ENCODE measurements around the gene SPNS2. TPM values are rescaled to one million over a fixed set of nuclear protein-coding genes. Genes with fewer than 3 reads are reported as not detected.
A peak's percentile ranks its signal among the peaks of the same experiment; 100 is the strongest.

SPNS2 gene
- total RNA-seq, 1 experiment from 2014 or later, result not detected

DNA sequence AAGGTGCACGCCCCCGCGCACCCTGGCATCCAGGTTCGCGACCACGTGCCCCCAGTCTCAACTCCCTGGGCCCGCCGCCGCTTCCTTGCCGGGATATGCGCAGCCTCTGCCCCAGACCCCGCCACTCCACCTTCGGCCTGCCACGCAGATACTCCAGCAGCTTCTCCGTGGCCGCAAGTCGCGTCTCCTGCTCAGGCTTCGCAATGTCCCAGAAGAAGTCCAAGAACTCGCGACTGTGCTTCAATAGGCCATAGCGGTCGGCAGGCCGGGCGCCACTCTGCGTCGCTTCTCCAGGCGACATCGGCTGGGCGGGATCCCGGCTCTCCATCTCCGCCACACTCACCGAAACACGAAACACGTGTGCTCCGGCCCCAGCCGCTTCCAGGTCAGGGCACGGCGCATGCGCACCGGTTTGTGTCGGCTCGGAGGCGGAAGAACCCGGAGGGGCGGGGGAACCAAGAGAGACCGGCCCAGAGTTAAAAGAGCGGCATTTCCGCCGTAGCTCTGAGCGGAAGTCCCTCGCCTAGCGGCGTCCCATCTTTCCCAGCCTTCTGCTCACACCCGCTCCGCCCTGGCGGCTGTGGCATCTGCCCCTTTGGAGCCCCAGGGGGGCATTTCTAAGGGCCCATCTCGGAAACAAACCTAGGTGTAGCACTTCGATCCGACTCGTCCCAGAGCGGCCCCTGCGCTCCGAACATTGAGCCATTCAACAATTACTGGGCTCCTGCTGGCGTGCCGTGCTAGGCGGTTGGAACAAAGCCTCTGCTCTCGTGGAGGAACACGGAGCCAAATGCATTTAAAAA is 56.5 kb downstream of the SPNS2 start, which contains the start of gene MYBBP1A:
Gene MYBBP1A, minus strand, starts transcription at position 388 of the 803 bp plus-strand sequence. Its CDS starts 60 bp downstream, at position 328.
- DNase-seq (ENCODE audit: unreplicated experiment), result peak; percentile 95
- no peaks in the 10 kb centered on the region for H3K9me3 Mint-ChIP-seq (ENCODE audit: unreplicated experiment)
- H3K4me1 Mint-ChIP-seq (ENCODE audit: insufficient read depth, unreplicated experiment), result peaks cover 9% of the 10 kb centered on the region
- BruUV-seq (replicated peaks), result TSS peak; percentile 36
- H3K27ac Mint-ChIP-seq (ENCODE audit: low read depth, unreplicated experiment), result peak within 1 kb of the TSS; percentile 75
- peaks cover 43% of the 10 kb centered on the region for H3K36me3 Mint-ChIP-seq (ENCODE audit: insufficient read depth, unreplicated experiment)
- TF ChIP-seq, protein P1, sequence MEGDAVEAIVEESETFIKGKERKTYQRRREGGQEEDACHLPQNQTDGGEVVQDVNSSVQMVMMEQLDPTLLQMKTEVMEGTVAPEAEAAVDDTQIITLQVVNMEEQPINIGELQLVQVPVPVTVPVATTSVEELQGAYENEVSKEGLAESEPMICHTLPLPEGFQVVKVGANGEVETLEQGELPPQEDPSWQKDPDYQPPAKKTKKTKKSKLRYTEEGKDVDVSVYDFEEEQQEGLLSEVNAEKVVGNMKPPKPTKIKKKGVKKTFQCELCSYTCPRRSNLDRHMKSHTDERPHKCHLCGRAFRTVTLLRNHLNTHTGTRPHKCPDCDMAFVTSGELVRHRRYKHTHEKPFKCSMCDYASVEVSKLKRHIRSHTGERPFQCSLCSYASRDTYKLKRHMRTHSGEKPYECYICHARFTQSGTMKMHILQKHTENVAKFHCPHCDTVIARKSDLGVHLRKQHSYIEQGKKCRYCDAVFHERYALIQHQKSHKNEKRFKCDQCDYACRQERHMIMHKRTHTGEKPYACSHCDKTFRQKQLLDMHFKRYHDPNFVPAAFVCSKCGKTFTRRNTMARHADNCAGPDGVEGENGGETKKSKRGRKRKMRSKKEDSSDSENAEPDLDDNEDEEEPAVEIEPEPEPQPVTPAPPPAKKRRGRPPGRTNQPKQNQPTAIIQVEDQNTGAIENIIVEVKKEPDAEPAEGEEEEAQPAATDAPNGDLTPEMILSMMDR (IDR thresholded peaks at IDR 0.05; ENCODE audit: unreplicated experiment), result no peak
- ChIA-PET CTCF (interaction anchor here (0.6 to 3.9 kb wide), 6 partner anchors 10 to 345 kb away, joined by 3 to 23 read pairs (median 3); no protein-coding TSS in a partner anchor), POLR2A (interaction anchor here (0.6 to 2.0 kb wide), 10 partner anchors 7 to 772 kb away, joined by 3 to 15 read pairs (median 4); no protein-coding TSS in a partner anchor)
- intact Hi-C loops (cut with micrococcal nuclease), result no loop called here
- H3K4me3 Mint-ChIP-seq (ENCODE audit: unreplicated experiment), result peak within 1 kb of the TSS; percentile 80
- no peaks in the 10 kb centered on the region for H3K27me3 Mint-ChIP-seq (ENCODE audit: insufficient read depth, unreplicated experiment)

DNA sequence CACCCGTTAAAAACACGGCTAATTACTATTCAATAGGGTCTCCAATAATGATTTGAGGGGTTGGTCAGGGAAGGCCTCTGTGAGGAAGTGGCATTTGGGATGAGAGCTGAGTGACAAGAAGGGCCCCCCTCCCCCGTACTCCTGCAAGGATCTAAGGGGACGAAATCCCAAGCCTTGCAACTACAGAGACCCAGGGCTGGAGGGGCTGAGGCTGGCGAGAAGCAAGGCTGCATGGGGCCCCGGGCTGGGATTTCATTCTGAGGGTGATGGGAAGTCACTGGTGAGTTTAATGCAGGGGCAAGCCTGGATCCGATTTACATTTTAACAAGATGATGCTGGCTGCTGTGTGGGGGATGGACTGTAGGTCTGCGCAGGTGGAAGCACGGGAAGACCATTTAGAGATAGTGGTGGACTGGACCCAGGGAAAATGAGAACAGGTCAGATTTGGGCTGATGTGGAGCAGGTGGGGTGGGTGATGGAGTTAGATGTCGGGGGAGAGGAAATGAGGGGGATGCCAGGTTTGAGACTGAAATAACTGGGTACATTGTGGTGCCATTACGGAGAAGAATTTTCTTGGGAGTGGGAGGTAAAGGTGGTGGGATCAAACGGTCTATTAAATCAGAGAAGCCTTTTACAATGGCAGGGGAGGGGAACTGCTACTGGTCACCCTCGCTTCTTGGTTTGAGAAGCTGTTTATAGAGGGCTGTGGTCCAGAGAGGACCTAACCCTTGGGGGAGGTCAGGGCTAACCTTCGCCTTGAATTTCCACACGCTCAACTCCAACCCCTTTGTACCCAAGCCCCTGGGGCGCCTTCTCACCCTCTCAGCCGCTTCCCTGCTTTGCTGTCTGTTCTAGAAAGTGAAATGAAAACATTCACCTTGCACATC is 57.4 kb downstream of the SPNS2 start:
- POLR2A ChIA-PET, result interaction anchor here (0.7 to 2.0 kb wide), 7 partner anchors 10 to 326 kb away, joined by 3 to 15 read pairs (median 4); no protein-coding TSS in a partner anchor
- CTCF ChIA-PET, result interaction anchor here (1.5 to 3.9 kb wide), 2 partner anchors 11 to 135 kb away, joined by 10 to 23 read pairs; no protein-coding TSS in a partner anchor
- Mint-ChIP-seq H3K27me3 (ENCODE audit: insufficient read depth, unreplicated experiment) (no peaks in the 10 kb centered on the region), H3K4me1 (ENCODE audit: insufficient read depth, unreplicated experiment) (peaks cover 9% of the 10 kb centered on the region), H3K4me3 (ENCODE audit: unreplicated experiment) (peak overlapping the region; percentile 80), H3K27ac (ENCODE audit: low read depth, unreplicated experiment) (peak overlapping the region; percentile 75), H3K9me3 (ENCODE audit: unreplicated experiment) (no peaks in the 10 kb centered on the region), H3K36me3 (ENCODE audit: insufficient read depth, unreplicated experiment) (peaks cover 34% of the 10 kb centered on the region)
- BruUV-seq (replicated peaks), result TSS peak; percentile 91
- intact Hi-C loops (cut with micrococcal nuclease), result no loop called here
- TF ChIP-seq, protein P1 (IDR thresholded peaks at IDR 0.05; ENCODE audit: unreplicated experiment), result no peak
- DNase-seq (ENCODE audit: unreplicated experiment), result no peak

DNA sequence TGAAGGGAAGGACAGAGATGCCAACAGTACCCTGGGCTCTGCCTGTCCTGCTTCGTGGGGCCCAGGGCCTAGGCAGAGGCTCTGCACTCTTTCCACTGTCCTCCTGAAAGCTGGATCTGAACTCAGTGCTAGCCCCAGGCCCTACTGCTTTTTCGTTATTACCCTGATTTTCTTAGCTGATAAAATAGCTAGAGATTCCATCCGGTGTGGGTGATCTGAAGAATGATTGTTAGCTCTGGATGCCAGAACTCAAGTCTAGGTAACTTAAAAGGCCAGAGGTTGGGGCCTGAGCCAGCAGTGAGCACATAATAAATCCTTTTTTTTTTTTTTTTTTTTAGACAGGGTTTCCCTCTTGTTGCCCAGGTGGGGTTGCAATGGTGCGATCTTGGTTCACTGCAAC is 58.3 kb downstream of the SPNS2 start:
- TF ChIP-seq, protein P1 (IDR thresholded peaks at IDR 0.05; ENCODE audit: unreplicated experiment), result no peak
- Mint-ChIP-seq H3K4me3 (ENCODE audit: unreplicated experiment) (peak overlapping the region; percentile 80), H3K4me1 (ENCODE audit: insufficient read depth, unreplicated experiment) (peaks cover 11% of the 10 kb centered on the region), H3K27me3 (ENCODE audit: insufficient read depth, unreplicated experiment) (no peaks in the 10 kb centered on the region), H3K36me3 (ENCODE audit: insufficient read depth, unreplicated experiment) (peaks cover 26% of the 10 kb centered on the region), H3K27ac (ENCODE audit: low read depth, unreplicated experiment) (no peak overlapping the region), H3K9me3 (ENCODE audit: unreplicated experiment) (no peaks in the 10 kb centered on the region)
- no peak for DNase-seq (ENCODE audit: unreplicated experiment)
- POLR2A ChIA-PET, result interaction anchor here (0.6 to 1.6 kb wide), 4 partner anchors 17 to 1115 kb away, joined by 3 to 6 read pairs (median 4); partner anchors contain the start of gene CAMKK1
- CTCF ChIA-PET, result interaction anchor here (0.6 to 3.9 kb wide), 3 partner anchors 10 to 136 kb away, joined by 4 to 23 read pairs (median 10); no protein-coding TSS in a partner anchor
- no TSS peak for BruUV-seq (replicated peaks)
- intact Hi-C loops (cut with micrococcal nuclease), result no loop called here
